Fibroblast of pulmonary artery (primary cell): ENCODE results near the gene SNTG2.

Experiments
- DNase-seq: peaks from one replicate; pipeline ENCODE4 v3.0.0-alpha.2; 2010; ENCODE audit warnings: low read depth
- H3K4me3 ChIP-seq: replicated peaks from 2 replicates; pipeline ENCODE4 v1.5.1; 2011; ENCODE audit warnings: low read depth, mild to moderate bottlenecking, control low read depth, low read length, moderate library complexity
- CTCF ChIP-seq: IDR thresholded peaks from 2 replicates; pipeline ENCODE4 v1.5.1; 2011; ENCODE audit warnings: mild to moderate bottlenecking, control low read depth, low read length, inconsistent platforms; ENCODE audit errors: missing control alignments

Gene SNTG2

GRCh38 chr2:1054399-1054798 lies 103.8 kb downstream of the SNTG2 start:
- no peak for DNase-seq
- TF ChIP-seq CTCF: no peak
- H3K4me3 ChIP-seq: no peak overlapping the region

GRCh38 chr2:1055014-1055595 lies 104.5 kb downstream of the SNTG2 start:
- no peak overlapping the region for H3K4me3 ChIP-seq
- DNase-seq: peak; percentile 72
- no peak for TF ChIP-seq CTCF

- DNase-seq: no peak
- no peak overlapping the region for H3K4me3 ChIP-seq
- no peak for TF ChIP-seq CTCF
Observed at GRCh38 chr2:1060372-1060771, 109.7 kb downstream of the SNTG2 start.

- no peak for DNase-seq
- no peak for TF ChIP-seq CTCF
- no peak overlapping the region for H3K4me3 ChIP-seq
Observed at GRCh38 chr2:1060987-1061386, 110.3 kb downstream of the SNTG2 start.

GRCh38 chr2:1068241-1068640 lies 117.6 kb downstream of the SNTG2 start:
- no peak overlapping the region for H3K4me3 ChIP-seq
- DNase-seq: no peak
- TF ChIP-seq CTCF: no peak

- DNase-seq: no peak
- TF ChIP-seq CTCF: no peak
- H3K4me3 ChIP-seq: no peak overlapping the region
Observed at GRCh38 chr2:1068822-1069221, 118.2 kb downstream of the SNTG2 start.

GRCh38 chr2:1069847-1070246 lies 119.2 kb downstream of the SNTG2 start:
- DNase-seq: no peak
- no peak for TF ChIP-seq CTCF
- H3K4me3 ChIP-seq: no peak overlapping the region
